ENCODE measurements around the gene STON1.
A peak's percentile ranks its signal among the peaks of the same experiment; 100 is the strongest.

Gene STON1, protein sequence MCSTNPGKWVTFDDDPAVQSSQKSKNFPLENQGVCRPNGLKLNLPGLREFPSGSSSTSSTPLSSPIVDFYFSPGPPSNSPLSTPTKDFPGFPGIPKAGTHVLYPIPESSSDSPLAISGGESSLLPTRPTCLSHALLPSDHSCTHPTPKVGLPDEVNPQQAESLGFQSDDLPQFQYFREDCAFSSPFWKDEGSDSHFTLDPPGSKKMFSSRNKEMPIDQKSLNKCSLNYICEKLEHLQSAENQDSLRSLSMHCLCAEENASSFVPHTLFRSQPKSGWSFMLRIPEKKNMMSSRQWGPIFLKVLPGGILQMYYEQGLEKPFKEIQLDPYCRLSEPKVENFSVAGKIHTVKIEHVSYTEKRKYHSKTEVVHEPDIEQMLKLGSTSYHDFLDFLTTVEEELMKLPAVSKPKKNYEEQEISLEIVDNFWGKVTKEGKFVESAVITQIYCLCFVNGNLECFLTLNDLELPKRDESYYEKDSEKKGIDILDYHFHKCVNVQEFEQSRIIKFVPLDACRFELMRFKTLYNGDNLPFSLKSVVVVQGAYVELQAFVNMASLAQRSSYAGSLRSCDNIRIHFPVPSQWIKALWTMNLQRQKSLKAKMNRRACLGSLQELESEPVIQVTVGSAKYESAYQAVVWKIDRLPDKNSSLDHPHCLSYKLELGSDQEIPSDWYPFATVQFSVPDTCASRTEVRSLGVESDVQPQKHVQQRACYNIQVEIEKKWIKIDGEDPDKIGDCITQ

DNA sequence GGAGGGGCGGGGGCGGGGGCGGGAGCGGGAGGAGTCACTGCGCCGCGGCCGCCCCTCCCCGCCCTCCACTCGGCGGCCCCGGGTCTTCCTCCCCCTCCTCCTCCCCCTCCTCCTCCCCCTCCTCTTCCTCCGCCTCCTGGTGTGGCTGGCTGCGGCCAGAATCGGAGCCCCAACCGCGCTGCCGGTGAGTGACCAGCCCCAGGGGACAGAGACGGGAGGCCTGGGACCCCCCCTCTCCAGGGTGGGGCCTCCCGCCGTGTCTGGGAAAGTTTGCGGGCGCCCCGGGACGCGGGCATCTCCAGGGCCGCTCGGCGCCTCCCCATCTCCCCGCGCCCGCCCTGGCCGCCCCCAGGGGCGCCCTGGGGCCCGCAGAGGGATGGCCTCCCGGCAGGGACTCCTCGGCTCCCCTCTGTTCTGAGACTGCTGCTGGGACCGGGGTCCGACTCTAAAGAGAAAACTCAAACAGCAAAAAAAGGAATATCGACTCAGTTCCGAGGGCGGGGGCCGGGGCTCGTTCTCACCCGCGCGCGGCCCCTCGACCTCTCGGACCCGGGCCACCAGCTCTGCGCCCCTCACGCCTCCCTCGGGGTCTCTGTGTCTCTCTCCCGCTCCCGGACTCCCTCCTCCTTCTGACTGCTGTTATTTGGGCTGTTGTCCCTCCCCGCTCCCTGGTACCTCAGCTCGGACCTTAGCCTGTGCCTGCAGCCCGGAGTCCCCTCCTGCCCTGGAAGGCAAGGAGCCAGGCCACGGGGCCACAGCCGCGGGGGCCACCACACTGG, at the start of gene STON1:
TSS of gene STON1 (plus strand) at position 122 of the 779 bp plus-strand sequence. CDS start 50,480 bp downstream, outside the sequence.
- POLR2A ChIA-PET, result no interaction called here
- TF ChIP-seq, protein P1, sequence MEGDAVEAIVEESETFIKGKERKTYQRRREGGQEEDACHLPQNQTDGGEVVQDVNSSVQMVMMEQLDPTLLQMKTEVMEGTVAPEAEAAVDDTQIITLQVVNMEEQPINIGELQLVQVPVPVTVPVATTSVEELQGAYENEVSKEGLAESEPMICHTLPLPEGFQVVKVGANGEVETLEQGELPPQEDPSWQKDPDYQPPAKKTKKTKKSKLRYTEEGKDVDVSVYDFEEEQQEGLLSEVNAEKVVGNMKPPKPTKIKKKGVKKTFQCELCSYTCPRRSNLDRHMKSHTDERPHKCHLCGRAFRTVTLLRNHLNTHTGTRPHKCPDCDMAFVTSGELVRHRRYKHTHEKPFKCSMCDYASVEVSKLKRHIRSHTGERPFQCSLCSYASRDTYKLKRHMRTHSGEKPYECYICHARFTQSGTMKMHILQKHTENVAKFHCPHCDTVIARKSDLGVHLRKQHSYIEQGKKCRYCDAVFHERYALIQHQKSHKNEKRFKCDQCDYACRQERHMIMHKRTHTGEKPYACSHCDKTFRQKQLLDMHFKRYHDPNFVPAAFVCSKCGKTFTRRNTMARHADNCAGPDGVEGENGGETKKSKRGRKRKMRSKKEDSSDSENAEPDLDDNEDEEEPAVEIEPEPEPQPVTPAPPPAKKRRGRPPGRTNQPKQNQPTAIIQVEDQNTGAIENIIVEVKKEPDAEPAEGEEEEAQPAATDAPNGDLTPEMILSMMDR (IDR thresholded peaks at IDR 0.05; ENCODE audit: control extremely low read depth, extremely low read depth, low read depth, missing control alignments), result no peak
- CTCF ChIA-PET, result no interaction called here
- peak; percentile 57 for DNase-seq (ENCODE audit: extremely low spot score)

DNA sequence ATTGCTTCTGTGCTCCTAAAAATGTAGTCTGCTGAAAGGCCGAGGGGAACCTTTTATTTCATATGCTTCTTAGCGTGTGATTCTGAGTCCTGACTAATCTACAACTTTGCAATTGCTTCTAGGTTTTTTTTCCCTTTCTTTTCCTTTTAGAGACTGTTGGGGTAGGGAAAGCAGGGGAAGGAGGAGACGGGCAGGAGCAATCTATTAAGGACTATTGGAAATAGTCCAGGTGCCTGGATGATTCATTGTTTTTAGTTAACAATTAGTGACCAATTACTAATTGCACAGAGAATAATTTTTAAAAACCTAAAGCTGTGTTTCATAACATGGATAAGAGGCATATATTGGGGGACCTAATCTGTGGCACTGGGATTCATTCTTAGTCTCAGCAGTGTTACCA, 49.4 kb upstream of the STON1 start:
- no peak for DNase-seq (ENCODE audit: extremely low spot score)
- TF ChIP-seq, protein P1 (IDR thresholded peaks at IDR 0.05; ENCODE audit: control extremely low read depth, extremely low read depth, low read depth, missing control alignments), result no peak
- POLR2A ChIA-PET, result no interaction called here
- CTCF ChIA-PET, result no interaction called here

DNA sequence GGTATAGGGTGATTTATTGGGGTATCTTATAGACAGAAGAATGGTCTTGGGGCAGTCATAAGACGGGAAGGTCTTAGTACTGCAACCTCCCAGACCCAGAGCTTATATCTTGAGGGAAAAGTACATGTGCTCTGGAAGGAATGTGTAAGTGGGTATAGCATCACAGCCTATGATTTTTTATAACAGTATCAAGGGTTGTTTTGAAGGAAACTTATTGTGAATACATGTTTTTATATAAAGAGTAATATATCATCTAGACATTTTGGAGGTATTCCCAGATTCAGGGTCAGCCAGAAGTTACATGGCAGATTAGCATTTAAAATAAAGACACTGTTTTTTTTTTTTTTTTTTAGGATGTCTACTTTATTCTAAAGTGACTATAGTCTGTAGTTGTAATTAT, 47.6 kb upstream of the STON1 start:
- POLR2A ChIA-PET, result no interaction called here

DNA sequence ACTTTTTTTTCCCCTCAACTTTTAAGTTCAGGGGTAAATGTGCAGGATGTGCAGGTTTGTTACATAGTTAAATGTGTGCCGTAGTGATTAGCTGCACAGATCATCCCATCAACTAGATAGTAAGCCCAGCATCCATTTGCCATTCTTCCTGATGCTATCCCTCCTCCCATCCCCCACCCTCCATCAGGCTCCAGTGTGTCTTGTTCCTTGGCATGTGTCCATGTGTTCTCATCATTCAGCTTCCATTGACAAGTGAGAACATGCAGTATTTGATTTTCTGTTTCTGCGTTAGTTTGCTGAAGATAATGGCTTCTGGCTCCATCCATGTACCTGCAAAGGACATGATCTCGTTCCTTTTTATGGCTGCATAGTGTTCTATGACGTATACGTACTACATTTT, 47.2 kb upstream of the STON1 start:
- ChIA-PET CTCF (interaction anchor here (1.0 to 1.2 kb wide), 2 partner anchors 14 to 34 kb away, joined by 3 to 5 read pairs; no protein-coding TSS in a partner anchor), POLR2A (no interaction called here)
- TF ChIP-seq, protein P1 (IDR thresholded peaks at IDR 0.05; ENCODE audit: control extremely low read depth, extremely low read depth, low read depth, missing control alignments), result no peak
- DNase-seq (ENCODE audit: extremely low spot score), result no peak

More for the DNA sequence above, 47.6 kb upstream of the STON1 start:
- no peak for DNase-seq (ENCODE audit: extremely low spot score)
- TF ChIP-seq, protein P1 (IDR thresholded peaks at IDR 0.05; ENCODE audit: control extremely low read depth, extremely low read depth, low read depth, missing control alignments), result no peak
- CTCF ChIA-PET, result interaction anchor here (1.2 kb wide), 1 partner anchor 33 kb away, joined by 3 read pairs; no protein-coding TSS in a partner anchor

DNA sequence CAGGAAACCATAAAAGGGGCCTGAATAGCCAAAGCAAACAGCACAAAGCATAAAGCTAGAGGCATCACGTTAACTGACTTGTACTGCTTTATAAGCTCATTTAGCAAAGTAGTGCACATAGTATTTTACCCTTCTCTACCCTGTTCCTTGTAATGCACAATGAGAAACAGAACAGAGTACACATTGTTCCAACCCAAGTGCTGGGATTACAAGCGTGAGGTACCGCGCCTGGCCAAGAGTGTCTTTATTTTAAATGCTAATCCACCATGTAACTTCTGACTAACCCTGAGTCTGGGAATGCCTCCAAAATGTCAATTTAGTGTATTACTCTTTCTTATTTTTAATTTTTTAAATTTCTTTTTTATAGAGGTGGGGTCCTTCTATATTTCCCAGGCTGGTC, 46.4 kb upstream of the STON1 start:
- ChIA-PET CTCF (interaction anchor here (1.0 kb wide), 1 partner anchor 13 kb away, joined by 5 read pairs; no protein-coding TSS in a partner anchor), POLR2A (no interaction called here)
- DNase-seq (ENCODE audit: extremely low spot score), result no peak
- TF ChIP-seq, protein P1 (IDR thresholded peaks at IDR 0.05; ENCODE audit: control extremely low read depth, extremely low read depth, low read depth, missing control alignments), result no peak

DNA sequence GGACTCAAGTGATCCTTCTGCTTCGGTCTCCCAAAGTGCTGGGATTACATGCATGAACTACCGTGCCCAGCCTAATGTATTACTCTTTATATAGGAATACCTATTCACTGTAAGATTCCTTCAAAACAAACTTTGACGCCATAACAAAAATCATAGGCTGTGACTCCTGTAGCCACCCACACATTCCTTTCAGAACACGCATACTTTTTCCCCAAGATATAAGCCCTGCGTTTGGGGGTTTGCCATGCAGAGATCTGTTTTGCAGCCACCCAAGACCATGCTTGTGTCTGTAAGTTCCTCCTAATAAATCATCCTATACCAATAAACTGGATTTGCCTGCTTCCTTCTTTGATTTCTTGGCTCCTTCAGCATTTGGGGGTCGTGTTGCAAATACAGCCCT, 46.0 kb upstream of the STON1 start:
- no peak for DNase-seq (ENCODE audit: extremely low spot score)
- POLR2A ChIA-PET, result no interaction called here
- CTCF ChIA-PET, result interaction anchor here (1.0 kb wide), 1 partner anchor 13 kb away, joined by 5 read pairs; no protein-coding TSS in a partner anchor
- TF ChIP-seq, protein P1 (IDR thresholded peaks at IDR 0.05; ENCODE audit: control extremely low read depth, extremely low read depth, low read depth, missing control alignments), result no peak
